ENCODE results near the gene PHETA2. TPM values are rescaled to one million over a fixed set of nuclear protein-coding genes. Genes with fewer than 3 reads are reported as not detected.
A peak's percentile ranks its signal among the peaks of the same experiment; 100 is the strongest.

Gene PHETA2, protein sequence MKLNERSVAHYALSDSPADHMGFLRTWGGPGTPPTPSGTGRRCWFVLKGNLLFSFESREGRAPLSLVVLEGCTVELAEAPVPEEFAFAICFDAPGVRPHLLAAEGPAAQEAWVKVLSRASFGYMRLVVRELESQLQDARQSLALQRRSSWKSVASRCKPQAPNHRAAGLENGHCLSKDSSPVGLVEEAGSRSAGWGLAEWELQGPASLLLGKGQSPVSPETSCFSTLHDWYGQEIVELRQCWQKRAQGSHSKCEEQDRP
- total RNA-seq (10 to 100 TPM; 18.7 to 20.4 TPM), polyA plus RNA-seq (ENCODE audit: insufficient read length in 6 of 6) (10 to 100 TPM; 11.2 to 18.6 (median 15.0) TPM)
- long read RNA-seq, donor 1, transcript PHETA2-201 (3 exons, 2,335 nt): major isoform, 9 of 349 reads
- long read RNA-seq, donor 1, partial matches to known transcripts: 339 of 349 reads
- long read RNA-seq, donor 1, other reads (novel, unspliced or antisense): 0 of 349 reads
- long read RNA-seq, donor 2, partial matches to known transcripts: 0 of 4 reads
- long read RNA-seq, donor 2, other reads (novel, unspliced or antisense): 0 of 4 reads
- long read RNA-seq, donor 3, transcript PHETA2-201 (3 exons, 2,335 nt): major isoform, 5 of 5 reads
- long read RNA-seq, donor 3, partial matches to known transcripts: 0 of 5 reads
- long read RNA-seq, donor 3, other reads (novel, unspliced or antisense): 0 of 5 reads
- long read RNA-seq, donor 4, transcript PHETA2-201 (3 exons, 2,335 nt): major isoform, 5 of 5 reads
- long read RNA-seq, donor 4, partial matches to known transcripts: 0 of 5 reads
- long read RNA-seq, donor 4, other reads (novel, unspliced or antisense): 0 of 5 reads
- long read RNA-seq, donor 5, transcript PHETA2-201 (3 exons, 2,335 nt): major isoform, 8 of 8 reads
- long read RNA-seq, donor 5, partial matches to known transcripts: 0 of 8 reads
- long read RNA-seq, donor 5, other reads (novel, unspliced or antisense): 0 of 8 reads
- long read RNA-seq, donor 6, partial matches to known transcripts: 0 of 4 reads
- long read RNA-seq, donor 6, other reads (novel, unspliced or antisense): 0 of 4 reads
- long read RNA-seq, donor 7, partial matches to known transcripts: 0 of 2 reads
- long read RNA-seq, donor 7, other reads (novel, unspliced or antisense): 0 of 2 reads
- long read RNA-seq, donor 8, transcript PHETA2-201 (3 exons, 2,335 nt): major isoform, 9 of 11 reads
- long read RNA-seq, donor 8, partial matches to known transcripts: 0 of 11 reads
- long read RNA-seq, donor 8, other reads (novel, unspliced or antisense): 0 of 11 reads
- long read RNA-seq, donor 9: 0 reads
- long read RNA-seq, donor 10, transcript PHETA2-201 (3 exons, 2,335 nt): major isoform, 6 of 8 reads
- long read RNA-seq, donor 10, partial matches to known transcripts: 1 of 8 reads
- long read RNA-seq, donor 10, other reads (novel, unspliced or antisense): 1 of 8 reads
- long read RNA-seq, donor 11, partial matches to known transcripts: 0 of 2 reads
- long read RNA-seq, donor 11, other reads (novel, unspliced or antisense): 0 of 2 reads
- long read RNA-seq, donor 12, partial matches to known transcripts: 0 of 4 reads
- long read RNA-seq, donor 12, other reads (novel, unspliced or antisense): 0 of 4 reads

DNA sequence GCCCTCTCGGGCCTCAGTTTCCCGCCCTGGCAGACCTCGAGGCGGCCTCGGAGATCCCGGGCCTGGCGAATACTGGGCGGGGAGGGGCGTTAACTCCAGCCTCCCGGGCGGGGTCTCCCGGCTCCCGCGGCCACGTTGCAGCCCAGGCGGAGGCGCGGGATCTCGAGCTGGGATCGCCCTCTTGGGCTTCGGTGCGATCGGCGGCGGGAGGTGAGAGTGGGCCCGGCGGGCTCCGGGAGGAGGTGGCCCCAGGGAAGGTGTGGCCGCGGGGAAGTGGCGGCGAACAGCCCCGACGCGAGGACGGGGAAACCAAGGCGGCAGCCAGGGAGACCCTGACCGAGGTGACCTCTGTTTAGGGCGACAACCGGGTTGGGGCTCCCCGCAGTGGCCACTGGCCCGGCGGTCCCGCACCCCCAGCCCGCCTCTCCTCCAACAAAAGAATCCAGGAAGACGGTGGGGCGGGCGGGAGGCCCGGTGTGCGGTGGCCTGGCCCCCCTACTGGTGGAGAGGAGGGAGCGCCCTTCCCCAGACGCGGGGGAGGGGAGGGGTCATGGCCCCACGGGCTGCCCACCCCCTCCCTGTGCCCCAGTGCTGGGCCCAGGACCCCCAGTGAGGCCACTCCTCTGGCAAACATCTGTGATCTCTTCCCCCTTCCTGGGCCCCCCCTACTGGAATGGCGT lies at the start of gene PHETA2:
Gene PHETA2, plus strand, starts transcription at position 117 of the 680 bp plus-strand sequence. CDS start 3,046 bp downstream, outside the sequence.
- ATAC-seq: peak; percentile 2

DNA sequence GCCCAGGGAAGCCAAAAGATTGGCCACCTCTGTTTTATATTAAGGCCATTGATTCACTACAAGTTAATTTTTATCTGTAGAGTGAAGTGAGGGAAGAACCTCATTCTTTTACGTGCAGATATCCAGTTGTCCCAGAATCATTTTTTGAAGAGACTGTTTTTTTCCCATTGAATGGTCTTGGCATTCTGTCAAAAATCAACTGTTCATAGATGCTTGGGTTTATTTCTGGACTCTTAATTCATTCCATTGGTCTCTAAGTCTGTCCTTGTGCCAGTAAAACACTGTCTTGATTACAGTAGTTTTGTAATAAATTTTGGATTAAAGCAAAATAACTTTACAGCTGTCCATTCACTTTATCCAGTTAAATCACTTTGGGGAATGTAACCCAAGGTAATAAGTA lies 48.6 kb upstream of the PHETA2 start:
- ATAC-seq: no peak
- H3K4me1 ChIP-seq: no peaks in the 10 kb centered on the region
- intact Hi-C loops (cut with DNase I): no loop called here
- H3K27me3 ChIP-seq: no peaks in the 10 kb centered on the region
- TF ChIP-seq, protein P1, sequence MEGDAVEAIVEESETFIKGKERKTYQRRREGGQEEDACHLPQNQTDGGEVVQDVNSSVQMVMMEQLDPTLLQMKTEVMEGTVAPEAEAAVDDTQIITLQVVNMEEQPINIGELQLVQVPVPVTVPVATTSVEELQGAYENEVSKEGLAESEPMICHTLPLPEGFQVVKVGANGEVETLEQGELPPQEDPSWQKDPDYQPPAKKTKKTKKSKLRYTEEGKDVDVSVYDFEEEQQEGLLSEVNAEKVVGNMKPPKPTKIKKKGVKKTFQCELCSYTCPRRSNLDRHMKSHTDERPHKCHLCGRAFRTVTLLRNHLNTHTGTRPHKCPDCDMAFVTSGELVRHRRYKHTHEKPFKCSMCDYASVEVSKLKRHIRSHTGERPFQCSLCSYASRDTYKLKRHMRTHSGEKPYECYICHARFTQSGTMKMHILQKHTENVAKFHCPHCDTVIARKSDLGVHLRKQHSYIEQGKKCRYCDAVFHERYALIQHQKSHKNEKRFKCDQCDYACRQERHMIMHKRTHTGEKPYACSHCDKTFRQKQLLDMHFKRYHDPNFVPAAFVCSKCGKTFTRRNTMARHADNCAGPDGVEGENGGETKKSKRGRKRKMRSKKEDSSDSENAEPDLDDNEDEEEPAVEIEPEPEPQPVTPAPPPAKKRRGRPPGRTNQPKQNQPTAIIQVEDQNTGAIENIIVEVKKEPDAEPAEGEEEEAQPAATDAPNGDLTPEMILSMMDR (IDR thresholded peaks at IDR 0.05): no peak
- no peaks in the 10 kb centered on the region for H3K36me3 ChIP-seq
- H3K27ac ChIP-seq: no peak overlapping the region
- no peak overlapping the region for H3K4me3 ChIP-seq
- H3K9me3 ChIP-seq: no peaks in the 10 kb centered on the region
- DNase-seq: peak in 2 of 4 donors; percentile 10 to 15

More for the DNA sequence above, at the start of gene PHETA2:
- intact Hi-C loops (cut with DNase I): no loop called here
- H3K36me3 ChIP-seq: peaks cover 0 to 22% of the 10 kb centered on the region in 2 donors
- peaks cover 36 to 67% of the 10 kb centered on the region in 2 donors for H3K4me1 ChIP-seq
- peak in 3 of 4 donors; percentile 61 to 88 (median 69) for DNase-seq
- H3K27ac ChIP-seq: peak within 1 kb of the TSS; percentile 83 to 93
- TF ChIP-seq, protein P1 (IDR thresholded peaks at IDR 0.05): peak in 1 of 2 donors; percentile 59
- no peaks in the 10 kb centered on the region for H3K27me3 ChIP-seq
- peak within 1 kb of the TSS; percentile 65 to 72 for H3K4me3 ChIP-seq
- no peaks in the 10 kb centered on the region for H3K9me3 ChIP-seq

DNA sequence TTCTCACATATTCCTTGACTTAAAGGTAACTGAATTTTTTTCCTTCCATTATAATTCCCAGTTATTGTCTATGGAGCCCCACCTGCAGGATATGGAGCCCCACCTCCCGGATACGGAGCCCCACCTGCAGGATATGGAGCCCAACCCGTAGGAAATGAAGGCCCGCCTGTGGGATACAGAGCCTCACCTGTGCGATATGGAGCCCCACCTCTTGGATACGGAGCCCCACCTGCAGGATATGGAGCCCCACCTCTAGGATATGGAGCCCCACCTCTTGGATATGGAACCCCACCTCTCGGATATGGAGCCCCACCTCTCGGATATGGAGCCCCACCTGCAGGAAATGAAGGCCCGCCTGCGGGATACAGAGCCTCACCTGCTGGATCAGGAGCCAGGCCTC lies 47.3 kb upstream of the PHETA2 start:
- no peaks in the 10 kb centered on the region for H3K27me3 ChIP-seq
- no peaks in the 10 kb centered on the region for H3K4me1 ChIP-seq
- ATAC-seq: no peak
- intact Hi-C loops (cut with DNase I): no loop called here
- DNase-seq: no peak
- TF ChIP-seq, protein P1 (IDR thresholded peaks at IDR 0.05): no peak
- no peak overlapping the region for H3K27ac ChIP-seq
- no peaks in the 10 kb centered on the region for H3K9me3 ChIP-seq
- H3K4me3 ChIP-seq: no peak overlapping the region
- no peaks in the 10 kb centered on the region for H3K36me3 ChIP-seq

Data from left lung (tissue), 14 donors.